H7 (cell line): ENCODE data around the gene KYAT1. TPM values are rescaled to one million over a fixed set of nuclear protein-coding genes. Genes with fewer than 3 reads are reported as not detected.
"Not testable (repeated sequence)": the region's sequence is repeated elsewhere in the genome, so short reads cannot be mapped to it uniquely, and the experiment has no call there.

Source experiments
- DNase-seq: peaks from one replicate; pipeline ENCODE4 v3.0.0; 2012
- H3K27me3 ChIP-seq: 2 replicates; pipeline ENCODE4 v1.6.0; 2011; ENCODE audit warnings: mild to moderate bottlenecking, low read length; ENCODE audit not compliant: control insufficient read depth, insufficient read depth
- H3K36me3 ChIP-seq: replicated peaks from 2 replicates; pipeline ENCODE4 v1.5.1; 2011; ENCODE audit warnings: low read length; ENCODE audit not compliant: control insufficient read depth, insufficient read depth
- H3K4me3 ChIP-seq: 2 replicates; pipeline ENCODE4 v1.5.1; 2011; ENCODE audit warnings: low read depth, mild to moderate bottlenecking, control low read depth, low read length, moderate library complexity; ENCODE audit not compliant: insufficient read depth
- total RNA-seq: library from RNA; depleted of rRNA; stranded (reverse); fragments of >200 nt; shearing (Covaris generic); gene quantifications from 2 replicates; pipeline ENCODE4 v1.2.3, GENCODE V29; 2014

KYAT1 gene
- total RNA-seq, 1 experiment from 2014 or later = 47.9 TPM

DNA sequence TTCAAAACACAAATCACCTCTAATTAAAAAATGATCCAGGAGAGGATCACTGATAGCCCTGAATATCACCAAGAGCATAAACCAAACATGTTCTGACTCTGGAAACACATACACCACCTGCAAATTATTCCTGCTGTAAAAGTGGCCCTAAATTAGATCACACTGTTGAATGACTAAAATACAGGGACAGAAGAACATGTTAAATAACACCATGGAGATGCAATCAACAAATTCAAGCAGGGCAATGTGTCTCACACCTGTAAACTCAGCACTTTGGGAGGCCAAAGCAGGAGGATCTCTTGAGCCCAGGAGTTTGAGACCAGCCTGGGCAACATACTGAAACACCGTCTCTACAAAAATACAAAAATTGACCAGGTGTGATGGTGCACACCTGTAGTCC lies 33.9 kb downstream of the KYAT1 start:
- H3K36me3 ChIP-seq = no peaks in the 10 kb centered on the region
- no peak overlapping the region for H3K4me3 ChIP-seq
- no peaks in the 10 kb centered on the region for H3K27me3 ChIP-seq
- no peak for DNase-seq

DNA sequence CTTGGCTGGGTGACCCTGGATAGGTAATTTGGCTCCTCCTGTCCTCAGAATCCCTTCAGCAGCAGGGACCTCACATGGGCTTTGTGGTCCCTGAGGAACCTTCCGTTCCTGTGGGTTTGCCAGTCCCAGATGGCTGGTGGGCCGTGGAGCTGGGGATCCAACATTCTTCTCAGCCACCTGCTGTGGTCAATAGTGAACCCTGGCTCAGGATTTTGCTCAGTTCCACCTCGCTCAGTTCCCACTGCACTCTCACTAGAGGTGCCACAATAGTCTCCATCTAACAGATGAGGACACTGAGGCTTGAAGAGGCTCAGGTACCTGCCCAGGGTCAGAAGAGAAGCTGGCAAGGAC lies 35.1 kb downstream of the KYAT1 start:
- Histone ChIP-seq H3K36me3 (no peaks in the 10 kb centered on the region; the same call in 1 of the 2 replicates), H3K4me3 (no peak overlapping the region), H3K27me3 (no peaks in the 10 kb centered on the region)
- DNase-seq = no peak

DNA sequence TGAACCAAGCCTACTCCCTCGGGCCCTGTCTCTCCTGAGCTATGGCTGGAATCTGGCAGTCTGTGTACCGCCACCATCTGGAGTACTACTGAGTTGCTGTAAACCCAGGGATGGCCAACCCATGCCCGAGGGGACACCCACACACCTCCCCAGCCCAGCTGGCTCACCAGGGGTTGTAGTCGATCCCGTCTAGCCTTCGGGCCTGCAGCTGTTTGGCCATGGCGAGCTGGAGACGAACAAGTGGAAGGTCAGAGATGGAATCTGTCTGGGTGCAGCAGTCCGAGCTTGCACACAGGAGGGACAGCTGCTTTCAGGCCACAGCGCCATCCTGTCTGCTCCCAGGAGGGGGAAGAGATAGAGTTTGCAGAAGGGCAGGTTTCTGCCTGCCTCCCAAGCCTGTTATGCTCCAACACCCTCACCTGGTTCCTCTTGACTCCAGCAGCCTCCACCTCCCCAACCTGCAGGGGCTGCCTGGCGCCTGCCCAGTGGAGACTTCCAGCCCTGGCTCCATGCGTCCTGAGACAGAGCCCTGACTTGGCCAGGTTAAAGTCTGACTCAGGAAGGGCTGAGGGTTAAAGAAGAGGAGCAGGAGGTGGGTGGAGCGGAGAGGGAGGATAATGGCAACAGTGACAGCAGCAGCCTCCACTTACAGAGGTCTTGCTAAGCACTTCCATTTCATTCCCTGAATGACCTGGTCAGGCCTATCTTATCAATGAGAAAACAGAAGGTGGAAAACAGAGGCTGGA lies 36.4 kb downstream of the KYAT1 start:
- H3K36me3 ChIP-seq = no peaks in the 10 kb centered on the region; the same call in 1 of the 2 replicates
- DNase-seq = peak; percentile 78
- no peak overlapping the region for H3K4me3 ChIP-seq
- no peaks in the 10 kb centered on the region for H3K27me3 ChIP-seq

DNA sequence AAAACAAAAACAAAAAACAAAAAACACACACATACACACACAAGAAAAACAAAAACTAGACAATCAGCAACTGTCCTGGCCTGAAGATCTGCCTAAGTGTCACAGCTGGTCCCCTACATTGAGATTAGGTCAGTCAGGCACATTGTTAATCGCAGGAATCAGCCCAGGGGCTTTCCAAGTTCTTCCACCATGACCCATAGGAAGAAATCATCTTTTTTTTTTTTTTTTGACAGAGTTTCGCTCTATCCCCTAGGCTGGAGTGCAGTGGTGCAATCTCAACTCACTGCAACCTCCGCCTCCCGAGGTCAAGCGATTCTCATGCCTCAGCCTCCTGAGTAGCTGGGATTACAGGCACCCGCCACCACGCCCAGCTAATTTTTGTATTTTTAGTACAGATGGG lies 38.6 kb downstream of the KYAT1 start:
- not testable (repeated sequence) for DNase-seq, H3K27me3 ChIP-seq, H3K4me3 ChIP-seq, H3K36me3 ChIP-seq

DNA sequence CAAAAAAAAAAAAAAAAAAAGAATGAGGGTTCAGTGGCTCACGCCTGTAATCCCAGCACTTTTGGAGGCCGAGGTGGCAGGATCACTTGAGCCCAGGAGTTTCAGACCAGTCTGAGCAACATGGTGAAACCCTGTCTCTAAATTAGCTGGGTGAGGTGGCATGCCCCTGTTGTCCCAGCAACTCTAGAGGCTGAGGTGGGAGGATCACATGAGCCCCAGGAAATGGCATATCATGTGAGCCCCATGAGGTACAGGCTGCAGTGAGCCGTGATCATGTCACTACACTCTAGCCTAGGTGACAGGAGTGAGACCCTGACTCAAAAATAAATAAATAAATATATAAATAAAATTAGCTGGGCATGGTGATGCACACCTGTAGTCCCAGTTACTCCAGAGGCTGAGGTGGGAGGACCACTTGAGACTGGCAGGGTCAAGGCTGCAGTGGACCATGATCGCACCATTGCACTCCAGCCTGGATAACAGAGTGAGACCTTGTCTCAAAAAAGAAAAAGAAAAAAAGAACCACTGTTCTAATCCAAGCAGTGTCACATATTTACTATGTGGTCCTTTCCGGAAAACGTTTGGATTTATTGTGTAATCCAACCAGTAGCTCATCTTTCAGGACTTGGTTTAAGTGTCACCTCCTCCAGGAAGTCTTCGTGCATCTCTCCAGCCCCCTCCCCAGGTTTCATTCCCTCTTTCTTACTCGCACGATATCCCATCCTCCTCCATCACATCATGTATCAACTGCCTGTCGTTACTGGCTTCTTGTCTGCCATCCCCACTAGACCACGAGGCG lies 39.9 kb downstream of the KYAT1 start:
- H3K4me3 ChIP-seq = no peak overlapping the region
- H3K27me3 ChIP-seq = no peaks in the 10 kb centered on the region
- H3K36me3 ChIP-seq = no peaks in the 10 kb centered on the region; the same call in 1 of the 2 replicates
- DNase-seq = no peak

DNA sequence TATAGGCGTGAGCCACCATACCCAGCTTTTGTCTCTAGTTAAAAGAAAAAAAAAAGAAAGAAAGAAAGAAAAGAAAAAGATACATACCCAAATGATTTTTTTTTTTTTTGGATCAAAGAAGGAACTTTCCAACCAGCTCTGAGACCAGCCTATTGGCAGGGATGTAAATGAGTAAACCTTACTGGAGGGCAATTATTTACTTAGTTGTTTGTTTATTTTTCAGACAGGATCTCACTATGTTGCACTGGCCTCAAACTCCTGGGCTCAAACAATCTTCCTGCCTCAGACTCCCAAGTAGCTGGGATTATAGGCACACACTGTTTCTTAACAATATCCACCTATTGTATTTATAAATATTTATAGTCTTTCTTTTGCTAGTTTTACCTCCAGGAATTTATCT lies 41.2 kb downstream of the KYAT1 start:
- no peak overlapping the region for H3K4me3 ChIP-seq
- no peak for DNase-seq
- no peaks in the 10 kb centered on the region; the same call in 1 of the 2 replicates for H3K36me3 ChIP-seq
- H3K27me3 ChIP-seq = no peaks in the 10 kb centered on the region

DNA sequence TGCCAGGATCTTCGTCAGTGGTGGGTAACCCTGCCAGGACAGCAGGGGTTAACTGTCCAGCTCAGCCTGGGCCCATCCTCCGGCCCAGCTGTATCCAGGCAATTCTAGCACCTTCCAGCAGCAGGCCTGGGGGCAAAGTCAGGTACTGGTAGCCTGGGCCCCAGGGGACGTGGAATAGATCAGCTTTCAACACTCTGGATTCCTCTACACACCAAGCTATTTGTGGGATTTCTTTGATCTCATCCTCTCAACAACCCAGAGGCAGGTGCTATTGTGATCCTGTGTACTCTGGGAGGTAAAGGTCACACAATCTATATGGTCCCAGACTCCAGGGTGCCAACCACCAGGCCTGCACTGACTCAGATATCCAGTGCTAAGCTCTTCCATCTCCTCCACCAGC lies 43.4 kb downstream of the KYAT1 start:
- DNase-seq = no peak
- Histone ChIP-seq H3K27me3 (no peaks in the 10 kb centered on the region), H3K4me3 (no peak overlapping the region), H3K36me3 (peaks cover 3% of the 10 kb centered on the region)

DNA sequence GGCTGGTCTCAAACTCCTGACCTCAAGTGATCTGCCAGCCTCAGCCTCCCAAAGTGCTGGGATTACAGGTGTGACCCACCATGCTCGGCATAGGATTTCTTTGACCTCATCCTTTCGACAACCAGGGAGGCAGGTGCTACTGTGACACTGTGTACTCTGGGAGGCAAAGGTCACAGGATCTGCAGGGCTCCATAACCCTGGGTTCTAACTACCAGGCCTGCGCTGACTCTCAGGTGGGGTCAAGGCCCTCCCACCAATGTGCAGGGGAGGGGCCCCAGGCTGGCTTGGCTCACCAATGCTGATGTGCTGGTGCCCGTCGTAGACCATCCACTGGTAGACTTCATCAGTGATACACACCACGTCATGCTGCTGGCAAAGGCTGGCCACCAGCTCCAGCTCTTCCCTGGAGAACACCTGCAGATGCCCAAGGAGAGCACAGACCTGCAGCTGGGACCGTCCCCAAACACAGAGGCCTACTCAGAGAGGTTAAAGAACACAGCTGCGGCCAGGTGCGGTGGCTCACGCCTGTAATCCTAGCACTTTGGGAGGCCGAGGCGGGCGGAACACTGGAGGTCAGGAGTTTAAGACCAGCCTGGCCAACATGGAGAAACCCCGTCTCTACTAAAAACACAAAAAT lies 45.1 kb downstream of the KYAT1 start:
- H3K36me3 ChIP-seq = peaks cover 3% of the 10 kb centered on the region
- no peaks in the 10 kb centered on the region for H3K27me3 ChIP-seq
- DNase-seq = no peak
- no peak overlapping the region for H3K4me3 ChIP-seq

DNA sequence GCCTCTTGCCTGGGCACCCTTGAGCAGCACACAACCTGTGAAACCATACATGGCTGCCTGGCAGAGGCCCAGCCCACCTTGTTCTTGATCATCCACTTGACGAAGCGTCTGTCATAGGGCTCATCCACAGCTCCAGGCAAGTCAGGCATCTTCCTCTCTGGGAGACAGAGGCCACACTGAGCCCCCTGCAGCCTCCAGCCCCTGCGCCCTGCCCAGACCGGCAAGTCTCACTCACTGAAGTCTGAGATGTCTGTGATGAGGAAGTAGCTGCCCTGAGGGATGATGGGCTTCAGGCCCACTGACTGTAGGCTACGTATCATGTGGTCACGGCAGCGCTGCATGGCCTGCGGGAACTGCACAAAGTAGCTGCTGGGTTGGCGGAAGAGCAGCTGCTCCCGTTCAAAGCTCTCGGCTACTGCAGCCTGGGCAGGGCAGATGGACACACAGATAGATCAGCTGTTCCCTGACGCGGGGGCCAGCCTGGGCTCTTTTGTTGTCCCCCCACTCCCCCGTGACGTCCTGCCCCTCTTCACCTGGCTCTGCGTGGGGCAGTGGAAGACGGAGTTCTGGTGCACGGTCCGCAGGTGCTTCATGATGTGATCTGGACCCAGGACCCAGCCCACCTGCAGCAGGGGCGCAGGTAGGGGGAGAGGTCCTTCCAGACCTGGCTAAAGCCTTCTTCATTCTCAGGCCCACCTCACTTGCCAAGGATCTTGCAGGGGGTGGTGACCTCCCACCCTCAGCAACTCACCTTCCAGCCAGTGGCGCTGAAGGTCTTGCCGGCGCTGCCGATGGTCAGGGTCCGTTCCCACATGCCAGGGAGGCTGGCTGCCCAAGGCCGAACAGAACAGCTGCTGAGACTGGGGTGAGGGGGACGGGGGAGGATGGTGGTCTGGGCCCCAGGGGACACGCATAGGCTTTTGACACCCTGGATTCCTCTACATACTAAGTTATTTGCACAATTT lies 46.2 kb downstream of the KYAT1 start:
- Histone ChIP-seq H3K27me3 (no peaks in the 10 kb centered on the region), H3K36me3 (peaks cover 3% of the 10 kb centered on the region), H3K4me3 (no peak overlapping the region)
- DNase-seq = peak; percentile 35

DNA sequence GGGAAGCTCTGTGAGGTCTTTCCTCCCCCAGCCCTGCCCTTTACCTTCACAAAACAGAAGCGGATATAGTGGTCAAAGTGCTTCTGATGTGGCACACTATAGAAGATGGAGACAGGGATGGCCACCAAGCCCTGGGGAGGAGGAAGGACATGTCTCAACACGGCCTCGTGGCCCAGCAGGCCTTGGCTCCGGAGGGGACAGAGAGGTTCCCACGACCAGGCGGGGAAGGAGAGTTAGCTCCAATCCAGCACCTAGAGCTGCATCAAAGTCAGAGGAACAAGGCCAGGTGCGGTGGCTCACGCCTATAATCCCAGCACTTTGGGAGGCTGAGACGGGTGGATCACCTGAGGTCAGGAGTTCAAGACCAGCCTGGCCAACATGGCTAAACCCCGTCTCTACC lies 48.1 kb downstream of the KYAT1 start:
- peaks cover 3% of the 10 kb centered on the region for H3K36me3 ChIP-seq
- DNase-seq = no peak
- no peaks in the 10 kb centered on the region for H3K27me3 ChIP-seq
- H3K4me3 ChIP-seq = no peak overlapping the region

DNA sequence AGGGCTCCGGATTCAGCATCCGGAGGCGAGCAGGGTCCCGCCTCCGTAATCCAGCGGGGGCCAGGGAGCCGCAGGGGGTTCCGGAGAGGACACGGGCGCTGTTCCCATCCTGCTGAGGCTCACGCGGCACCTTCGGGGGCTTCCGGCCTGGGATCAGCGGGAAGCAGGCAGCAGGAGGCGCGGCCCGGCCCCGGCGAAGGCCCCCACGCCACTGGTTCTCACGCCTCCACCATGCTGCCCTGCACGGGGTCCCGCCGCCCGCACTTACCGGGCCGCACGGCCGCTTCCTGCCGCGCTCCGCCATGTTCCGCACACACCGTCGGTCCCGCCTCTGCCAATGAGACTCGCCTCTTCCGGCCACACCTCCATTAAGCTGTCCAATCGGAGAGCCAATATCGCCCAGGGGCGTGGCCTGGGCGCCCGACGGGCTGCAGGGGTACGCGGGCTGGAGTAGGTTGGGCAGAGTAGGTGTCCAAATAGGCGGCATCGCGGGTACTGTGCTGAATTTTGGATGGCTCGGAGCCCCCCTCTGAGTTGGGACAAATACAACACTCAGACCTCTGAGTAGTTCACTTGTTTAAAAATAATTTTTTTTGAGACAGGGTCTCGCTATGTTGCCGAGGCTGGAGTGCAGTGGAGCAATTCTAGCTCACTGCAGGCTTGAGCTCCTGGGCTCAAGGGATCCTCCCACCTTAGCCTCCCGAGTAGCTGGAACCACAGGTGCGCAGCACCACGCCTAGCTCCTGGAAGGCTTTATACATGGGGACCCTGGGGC lies 52.1 kb downstream of the KYAT1 start, which contains the start of gene SPOUT1:
Gene SPOUT1 (minus strand): TSS at position 318 of the 775 bp plus-strand sequence. CDS start 14 bp downstream, at position 304.
- H3K27me3 ChIP-seq = no peaks in the 10 kb centered on the region

DNA sequence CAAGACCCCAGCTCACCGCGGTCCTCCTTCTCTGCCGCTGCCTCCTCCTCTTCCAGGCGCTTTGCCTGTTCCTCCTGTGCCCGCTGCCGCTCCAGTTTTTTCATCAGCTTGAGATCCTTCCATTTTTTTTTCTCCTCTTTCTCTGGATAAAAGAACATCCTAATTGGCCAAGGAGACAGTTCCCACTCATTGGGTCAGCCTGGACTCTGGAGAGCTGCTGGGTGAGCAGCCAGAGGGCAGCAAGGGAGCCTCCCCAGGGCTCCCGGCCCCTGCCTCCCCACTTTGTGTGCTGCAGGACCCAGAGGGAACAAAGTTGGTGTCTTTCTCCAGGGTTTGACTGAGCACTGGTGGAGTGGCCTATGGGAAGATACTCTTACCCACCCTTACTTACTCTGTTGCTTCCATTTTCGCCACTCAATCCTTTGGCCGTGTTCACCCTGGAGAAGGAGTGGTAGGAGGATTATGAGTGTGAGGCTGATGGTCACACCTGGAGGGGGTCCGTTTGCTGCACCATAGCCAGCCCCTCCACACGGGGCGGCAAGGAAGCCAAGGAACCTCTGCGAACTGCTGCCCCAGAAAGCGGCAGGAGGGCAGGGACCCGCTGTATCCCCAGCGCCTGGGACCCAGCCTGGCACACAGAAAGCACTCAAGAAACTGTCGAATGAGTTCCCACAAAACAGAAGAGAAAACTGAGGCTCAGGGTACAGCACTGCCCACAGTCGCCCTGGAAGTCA lies 52.9 kb downstream of the KYAT1 start:
- peaks cover 28% of the 10 kb centered on the region for H3K36me3 ChIP-seq
- peak; percentile 75 for DNase-seq
- H3K27me3 ChIP-seq = no peaks in the 10 kb centered on the region
- H3K4me3 ChIP-seq = peak overlapping the region; percentile 95

More for the DNA sequence above, 52.1 kb downstream of the KYAT1 start, which contains the start of gene SPOUT1:
- H3K36me3 ChIP-seq = peaks cover 23% of the 10 kb centered on the region
- DNase-seq = peak; percentile 99
- H3K4me3 ChIP-seq = peak within 1 kb of the TSS; percentile 95

DNA sequence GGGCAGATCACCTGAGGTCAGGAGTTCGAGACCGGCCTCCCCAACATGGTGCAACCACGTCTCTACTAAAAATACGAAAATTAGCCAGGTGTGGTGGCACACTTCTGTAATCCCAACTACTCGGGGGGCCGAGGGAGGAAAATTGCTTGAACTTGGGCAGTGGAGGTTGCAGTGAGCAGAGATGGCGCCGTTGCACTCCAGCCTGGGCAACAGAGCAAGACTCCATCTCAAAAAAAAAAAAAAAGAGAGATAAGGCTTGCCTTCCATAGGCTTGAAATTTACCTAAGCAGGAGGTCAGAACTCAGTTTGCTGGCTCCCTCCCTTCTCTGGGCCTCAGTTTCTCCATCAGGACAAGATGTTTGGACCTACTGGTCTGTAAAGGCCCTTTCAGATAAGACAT lies 53.5 kb downstream of the KYAT1 start:
- no peak for DNase-seq
- H3K36me3 ChIP-seq = peaks cover 28% of the 10 kb centered on the region
- H3K4me3 ChIP-seq = no peak overlapping the region
- H3K27me3 ChIP-seq = no peaks in the 10 kb centered on the region
